GM12891 (cell line): ENCODE results near the gene ATAT1.

Experiments
- POLR2A ChIP-seq: IDR thresholded peaks from 2 replicates; pipeline ENCODE4 v1.6.1; 2011; ENCODE audit warnings: low read depth, low read length, control low read depth
- POU2F2 ChIP-seq: IDR thresholded peaks from 2 replicates; pipeline ENCODE4 v1.6.1; 2011; ENCODE audit warnings: low read depth, mild to moderate bottlenecking, control low read depth, low read length, moderate library complexity

DNA sequence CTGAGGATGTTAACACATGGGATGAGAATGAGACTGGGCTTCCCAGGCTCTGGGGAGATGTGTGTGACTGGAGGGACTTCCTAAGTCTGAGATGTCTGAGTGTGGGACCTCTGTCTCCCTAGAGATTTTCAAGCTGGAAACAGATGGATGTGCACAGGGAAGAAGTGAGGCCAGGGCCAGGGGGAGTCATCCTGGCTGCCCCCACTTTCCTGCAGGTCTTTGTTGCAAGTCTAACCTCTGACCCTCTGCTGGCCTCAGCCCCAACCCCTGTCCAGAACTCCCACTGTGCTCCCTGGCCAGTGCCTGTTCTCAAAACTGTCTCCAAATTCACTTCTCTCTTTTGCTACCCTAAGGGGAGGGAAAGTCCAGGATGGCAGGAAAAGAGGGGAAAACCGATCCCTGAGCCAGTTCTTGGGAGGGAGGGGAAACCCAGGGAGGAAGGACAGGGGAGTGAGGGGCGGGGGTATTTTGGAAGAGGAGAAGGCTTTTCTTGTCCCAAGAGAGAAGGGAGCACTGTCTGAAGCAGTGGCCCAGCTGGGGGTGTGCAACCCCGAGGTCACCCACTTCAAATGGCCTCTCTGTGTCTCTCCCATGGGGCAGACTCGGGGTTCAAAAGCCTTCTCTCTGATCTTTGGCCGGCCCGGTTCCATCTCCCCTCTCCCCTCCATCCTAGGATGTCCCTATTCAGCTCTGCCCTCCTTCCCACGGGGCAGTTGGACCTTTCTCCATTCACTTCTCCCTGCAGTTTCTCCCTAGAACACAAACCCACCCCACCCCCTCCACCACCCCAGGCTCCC is 56.7 kb downstream of the ATAT1 start:
- TF ChIP-seq POLR2A (no peak), POU2F2 (no peak)
